Neural cell (in vitro differentiated cells): ENCODE data around the gene PAGE1.

Experiments
- EP300 ChIP-seq: fragments of 450-650 bp; conservative IDR thresholded peaks from 2 replicates; pipeline ENCODE4 v1.6.1; 2014; ENCODE audit warnings: antibody characterized with exemption, mild to moderate bottlenecking, moderate library complexity; ENCODE audit not compliant: poor library complexity, severe bottlenecking
- EZH2 ChIP-seq: fragments of 200-600, 300-800 bp; shearing (Covaris generic), sonication (generic); IDR thresholded peaks from 2 replicates; pipeline ENCODE4 v1.6.1; 2014; ENCODE audit warnings: antibody characterized with exemption, low read length, borderline replicate concordance, mild to moderate bottlenecking; ENCODE audit not compliant: insufficient read depth, poor library complexity, severe bottlenecking
- MXI1 ChIP-seq: fragments of 450-650 bp; conservative IDR thresholded peaks from 2 replicates; pipeline ENCODE4 v1.6.1; 2014; ENCODE audit warnings: antibody characterized with exemption, mild to moderate bottlenecking; ENCODE audit not compliant: poor library complexity, severe bottlenecking
- POLR2AphosphoS5 ChIP-seq: IDR thresholded peaks from 2 replicates; pipeline ENCODE4 v1.6.1; 2012
- RAD21 ChIP-seq: fragments of 450-650 bp; conservative IDR thresholded peaks from 2 replicates; pipeline ENCODE4 v1.6.1; 2014; ENCODE audit warnings: antibody characterized with exemption, mild to moderate bottlenecking, moderate library complexity
- TF ChIP-seq, protein P1 (sequence below): fragments of 450-650 bp; IDR thresholded peaks from 2 replicates; pipeline ENCODE4 v1.5.1; 2014; ENCODE audit warnings: antibody characterized with exemption, mild to moderate bottlenecking, moderate library complexity; ENCODE audit not compliant: poor library complexity, severe bottlenecking
- TF ChIP-seq, protein P2 (sequence below): IDR thresholded peaks from 2 replicates; pipeline ENCODE4 v1.6.1; 2012; ENCODE audit warnings: borderline replicate concordance

DNA sequence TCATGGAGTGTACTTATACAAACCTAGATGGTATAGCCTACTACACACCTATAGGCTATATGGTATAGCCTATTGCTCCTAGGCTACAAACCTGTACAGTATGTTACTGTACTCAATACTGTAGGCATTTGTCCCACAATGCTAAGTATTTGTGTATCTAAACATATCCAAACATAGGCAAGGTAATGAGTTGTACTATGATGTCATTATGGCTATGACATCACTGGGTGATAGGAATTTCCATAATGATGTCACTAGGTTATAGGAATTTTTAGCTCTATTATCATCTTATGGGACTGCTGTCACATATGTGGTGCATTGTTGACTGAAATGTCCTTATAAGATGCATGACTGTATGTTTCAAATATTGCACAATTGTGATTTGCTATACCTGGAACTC, 5.5 kb upstream of the PAGE1 start:
- TF ChIP-seq, protein P1, sequence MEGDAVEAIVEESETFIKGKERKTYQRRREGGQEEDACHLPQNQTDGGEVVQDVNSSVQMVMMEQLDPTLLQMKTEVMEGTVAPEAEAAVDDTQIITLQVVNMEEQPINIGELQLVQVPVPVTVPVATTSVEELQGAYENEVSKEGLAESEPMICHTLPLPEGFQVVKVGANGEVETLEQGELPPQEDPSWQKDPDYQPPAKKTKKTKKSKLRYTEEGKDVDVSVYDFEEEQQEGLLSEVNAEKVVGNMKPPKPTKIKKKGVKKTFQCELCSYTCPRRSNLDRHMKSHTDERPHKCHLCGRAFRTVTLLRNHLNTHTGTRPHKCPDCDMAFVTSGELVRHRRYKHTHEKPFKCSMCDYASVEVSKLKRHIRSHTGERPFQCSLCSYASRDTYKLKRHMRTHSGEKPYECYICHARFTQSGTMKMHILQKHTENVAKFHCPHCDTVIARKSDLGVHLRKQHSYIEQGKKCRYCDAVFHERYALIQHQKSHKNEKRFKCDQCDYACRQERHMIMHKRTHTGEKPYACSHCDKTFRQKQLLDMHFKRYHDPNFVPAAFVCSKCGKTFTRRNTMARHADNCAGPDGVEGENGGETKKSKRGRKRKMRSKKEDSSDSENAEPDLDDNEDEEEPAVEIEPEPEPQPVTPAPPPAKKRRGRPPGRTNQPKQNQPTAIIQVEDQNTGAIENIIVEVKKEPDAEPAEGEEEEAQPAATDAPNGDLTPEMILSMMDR, result no peak
- TF ChIP-seq EZH2 (no peak), POLR2AphosphoS5 (no peak), RAD21 (no peak), MXI1 (no peak), EP300 (no peak)
- TF ChIP-seq, protein P2, sequence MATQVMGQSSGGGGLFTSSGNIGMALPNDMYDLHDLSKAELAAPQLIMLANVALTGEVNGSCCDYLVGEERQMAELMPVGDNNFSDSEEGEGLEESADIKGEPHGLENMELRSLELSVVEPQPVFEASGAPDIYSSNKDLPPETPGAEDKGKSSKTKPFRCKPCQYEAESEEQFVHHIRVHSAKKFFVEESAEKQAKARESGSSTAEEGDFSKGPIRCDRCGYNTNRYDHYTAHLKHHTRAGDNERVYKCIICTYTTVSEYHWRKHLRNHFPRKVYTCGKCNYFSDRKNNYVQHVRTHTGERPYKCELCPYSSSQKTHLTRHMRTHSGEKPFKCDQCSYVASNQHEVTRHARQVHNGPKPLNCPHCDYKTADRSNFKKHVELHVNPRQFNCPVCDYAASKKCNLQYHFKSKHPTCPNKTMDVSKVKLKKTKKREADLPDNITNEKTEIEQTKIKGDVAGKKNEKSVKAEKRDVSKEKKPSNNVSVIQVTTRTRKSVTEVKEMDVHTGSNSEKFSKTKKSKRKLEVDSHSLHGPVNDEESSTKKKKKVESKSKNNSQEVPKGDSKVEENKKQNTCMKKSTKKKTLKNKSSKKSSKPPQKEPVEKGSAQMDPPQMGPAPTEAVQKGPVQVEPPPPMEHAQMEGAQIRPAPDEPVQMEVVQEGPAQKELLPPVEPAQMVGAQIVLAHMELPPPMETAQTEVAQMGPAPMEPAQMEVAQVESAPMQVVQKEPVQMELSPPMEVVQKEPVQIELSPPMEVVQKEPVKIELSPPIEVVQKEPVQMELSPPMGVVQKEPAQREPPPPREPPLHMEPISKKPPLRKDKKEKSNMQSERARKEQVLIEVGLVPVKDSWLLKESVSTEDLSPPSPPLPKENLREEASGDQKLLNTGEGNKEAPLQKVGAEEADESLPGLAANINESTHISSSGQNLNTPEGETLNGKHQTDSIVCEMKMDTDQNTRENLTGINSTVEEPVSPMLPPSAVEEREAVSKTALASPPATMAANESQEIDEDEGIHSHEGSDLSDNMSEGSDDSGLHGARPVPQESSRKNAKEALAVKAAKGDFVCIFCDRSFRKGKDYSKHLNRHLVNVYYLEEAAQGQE, result no peak
